ENCODE results near the gene PDZD4.

Gene PDZD4

GRCh38 chrX:153829799-153830639, at the start of gene PDZD4:
Gene PDZD4 (minus strand): TSS chrX:153830544. CDS start chrX:153830298, 246 bp downstream.
- DNase-seq (ENCODE audit: extremely low spot score), result peak; percentile 47
- TF ChIP-seq TARDBP (IDR thresholded peaks at IDR 0.05), result no peak
- no peak for TF ChIP-seq FOXA1 (IDR thresholded peaks at IDR 0.05)
- TF ChIP-seq BHLHE40 (IDR thresholded peaks at IDR 0.05; ENCODE audit: borderline replicate concordance), result no peak
- TF ChIP-seq NFRKB (IDR thresholded peaks at IDR 0.05), result no peak
- TF ChIP-seq SP1 (IDR thresholded peaks at IDR 0.05), result no peak
- no peak for TF ChIP-seq LEF1 (IDR thresholded peaks at IDR 0.05; ENCODE audit: borderline replicate concordance)
- no peak for TF ChIP-seq CTBP1 (IDR thresholded peaks at IDR 0.05; ENCODE audit: borderline replicate concordance)
- TF ChIP-seq SUZ12 (IDR thresholded peaks at IDR 0.05), result no peak
- no peak for TF ChIP-seq L3MBTL2 (conservative IDR thresholded peaks at IDR 0.05)

GRCh38 chrX:153879741-153880439, 49.5 kb upstream of the PDZD4 start:
- no peak for DNase-seq (ENCODE audit: extremely low spot score)
- POLR2A ChIA-PET, result no interaction called here
- CTCF ChIA-PET, result no interaction called here
- TF ChIP-seq SUZ12 (IDR thresholded peaks at IDR 0.05) (no peak), BHLHE40 (IDR thresholded peaks at IDR 0.05; ENCODE audit: borderline replicate concordance) (no peak), ELF4 (IDR thresholded peaks at IDR 0.05) (no peak), TARDBP (IDR thresholded peaks at IDR 0.05) (no peak), FOXK2 (IDR thresholded peaks at IDR 0.05) (no peak), ZNF384 (IDR thresholded peaks at IDR 0.05) (no peak), PKNOX1 (IDR thresholded peaks at IDR 0.05) (no peak), HDGF (IDR thresholded peaks at IDR 0.05; ENCODE audit: borderline replicate concordance) (no peak), FOXM1 (IDR thresholded peaks at IDR 0.05; ENCODE audit: borderline replicate concordance) (no peak), SP1 (IDR thresholded peaks at IDR 0.05) (no peak), FOXA1 (IDR thresholded peaks at IDR 0.05) (no peak), CTBP1 (IDR thresholded peaks at IDR 0.05; ENCODE audit: borderline replicate concordance) (no peak), ARNT (IDR thresholded peaks at IDR 0.05) (no peak), L3MBTL2 (conservative IDR thresholded peaks at IDR 0.05) (no peak), NFRKB (IDR thresholded peaks at IDR 0.05) (no peak), LEF1 (IDR thresholded peaks at IDR 0.05; ENCODE audit: borderline replicate concordance) (no peak)

More at GRCh38 chrX:153829799-153830639, at the start of gene PDZD4:
- ChIA-PET POLR2A (no interaction called here), CTCF (no interaction called here)

- no peak for TF ChIP-seq FOXK2 (IDR thresholded peaks at IDR 0.05)
- TF ChIP-seq CTBP1 (IDR thresholded peaks at IDR 0.05; ENCODE audit: borderline replicate concordance), result no peak
- no peak for TF ChIP-seq ELF4 (IDR thresholded peaks at IDR 0.05)
- TF ChIP-seq ZNF384 (IDR thresholded peaks at IDR 0.05), result no peak
- no peak for TF ChIP-seq L3MBTL2 (conservative IDR thresholded peaks at IDR 0.05)
- TF ChIP-seq LEF1 (IDR thresholded peaks at IDR 0.05; ENCODE audit: borderline replicate concordance), result no peak
- TF ChIP-seq ARNT (IDR thresholded peaks at IDR 0.05), result no peak
- TF ChIP-seq PKNOX1 (IDR thresholded peaks at IDR 0.05), result no peak
- POLR2A ChIA-PET, result no interaction called here
- CTCF ChIA-PET, result no interaction called here
- no peak for DNase-seq (ENCODE audit: extremely low spot score)
Observed at GRCh38 chrX:153878969-153879653, 48.8 kb upstream of the PDZD4 start.

- CTCF ChIA-PET, result interaction anchor here (0.6 kb wide), 1 partner anchor 29 kb away, joined by 3 read pairs; no protein-coding TSS in a partner anchor
- POLR2A ChIA-PET, result no interaction called here
- no peak for DNase-seq (ENCODE audit: extremely low spot score)
- TF ChIP-seq NFRKB (IDR thresholded peaks at IDR 0.05) (no peak), ELF4 (IDR thresholded peaks at IDR 0.05) (no peak), SUZ12 (IDR thresholded peaks at IDR 0.05) (no peak), LEF1 (IDR thresholded peaks at IDR 0.05; ENCODE audit: borderline replicate concordance) (no peak), TARDBP (IDR thresholded peaks at IDR 0.05) (no peak), SP1 (IDR thresholded peaks at IDR 0.05) (no peak)
Observed at GRCh38 chrX:153878345-153878744, 48.0 kb upstream of the PDZD4 start.

- TF ChIP-seq FOXM1 (IDR thresholded peaks at IDR 0.05; ENCODE audit: borderline replicate concordance) (no peak), ELF4 (IDR thresholded peaks at IDR 0.05) (no peak), SUZ12 (IDR thresholded peaks at IDR 0.05) (no peak), SP1 (IDR thresholded peaks at IDR 0.05) (no peak), PKNOX1 (IDR thresholded peaks at IDR 0.05) (no peak), FOXK2 (IDR thresholded peaks at IDR 0.05) (no peak), L3MBTL2 (conservative IDR thresholded peaks at IDR 0.05) (no peak), LEF1 (IDR thresholded peaks at IDR 0.05; ENCODE audit: borderline replicate concordance) (no peak), NFRKB (IDR thresholded peaks at IDR 0.05) (no peak), CTBP1 (IDR thresholded peaks at IDR 0.05; ENCODE audit: borderline replicate concordance) (no peak), BHLHE40 (IDR thresholded peaks at IDR 0.05; ENCODE audit: borderline replicate concordance) (no peak), FOXA1 (IDR thresholded peaks at IDR 0.05) (no peak), ZNF384 (IDR thresholded peaks at IDR 0.05) (no peak), ARNT (IDR thresholded peaks at IDR 0.05) (no peak), HDGF (IDR thresholded peaks at IDR 0.05; ENCODE audit: borderline replicate concordance) (no peak), TARDBP (IDR thresholded peaks at IDR 0.05) (no peak)
- CTCF ChIA-PET, result interaction anchor here (0.6 kb wide), 1 partner anchor 30 kb away, joined by 3 read pairs; no protein-coding TSS in a partner anchor
- POLR2A ChIA-PET, result no interaction called here
- DNase-seq (ENCODE audit: extremely low spot score), result no peak
Observed at GRCh38 chrX:153877571-153878261, 47.4 kb upstream of the PDZD4 start.
